ENCODE measurements around the gene CRPPA. TPM values are rescaled to one million over a fixed set of nuclear protein-coding genes. Genes with fewer than 3 reads are reported as not detected.

Gene CRPPA
- total and polyA plus RNA-seq, 2 experiments from 2014 or later = 1.8 TPM

GRCh38 chr7:16438988-16439387, 17.6 kb upstream of the CRPPA start:
- Histone ChIP-seq H2AFZ (no peak overlapping the region), H3K4me2 (ENCODE audit: unreplicated experiment) (no peak overlapping the region), H3K4me1 (ENCODE audit: insufficient read depth) (no peaks in the 10 kb centered on the region), H3K27ac (no peak overlapping the region), H4K20me1 (ENCODE audit: insufficient read depth) (no peaks in the 10 kb centered on the region), H3K4me3 (no peak overlapping the region), H3K79me2 (ENCODE audit: insufficient read depth) (no peaks in the 10 kb centered on the region), H3K9ac (no peak overlapping the region), H3F3A (ENCODE audit: insufficient read depth) (no peaks in the 10 kb centered on the region), H3K36me3 (ENCODE audit: low read depth) (no peaks in the 10 kb centered on the region), H3K27me3 (replicated peaks; ENCODE audit: insufficient read depth) (no peaks in the 10 kb centered on the region), H3K9me3 (ENCODE audit: low read depth) (no peaks in the 10 kb centered on the region), H3K9me2 (ENCODE audit: insufficient read depth) (no peaks in the 10 kb centered on the region)
- DNase-seq = no peak
- in situ Hi-C loops (cut with MboI) = no loop called here
- TF ChIP-seq EZH2 (IDR thresholded peaks at IDR 0.05; ENCODE audit: insufficient read depth, poor library complexity, severe bottlenecking) = no peak
- TF ChIP-seq EZH2phosphoT487 (IDR thresholded peaks at IDR 0.05; ENCODE audit: insufficient read depth, low read depth) = no peak

- no peaks in the 10 kb centered on the region for H3K4me1 ChIP-seq (ENCODE audit: insufficient read depth)
- no peaks in the 10 kb centered on the region for H3K36me3 ChIP-seq (ENCODE audit: low read depth)
- H3K9me3 ChIP-seq (ENCODE audit: low read depth) = no peaks in the 10 kb centered on the region
- H3K9ac ChIP-seq = no peak overlapping the region
- TF ChIP-seq EZH2phosphoT487 (IDR thresholded peaks at IDR 0.05; ENCODE audit: insufficient read depth, low read depth) = no peak
- 62 to 71% methylated on average over 2 of the region's 2 CpGs for WGBS, 2 experiments (ENCODE audit: low coverage in 1 of 2, low lambda C conversion rate in 2 of 2, missing lambda C conversion rate in 2 of 2)
- no peaks in the 10 kb centered on the region for H4K20me1 ChIP-seq (ENCODE audit: insufficient read depth)
- no peak overlapping the region for H2AFZ ChIP-seq
- no peaks in the 10 kb centered on the region for H3F3A ChIP-seq (ENCODE audit: insufficient read depth)
- H3K4me3 ChIP-seq = no peak overlapping the region
- H3K27me3 ChIP-seq (replicated peaks; ENCODE audit: insufficient read depth) = no peaks in the 10 kb centered on the region
- H3K79me2 ChIP-seq (ENCODE audit: insufficient read depth) = no peaks in the 10 kb centered on the region
- DNase-seq = no peak
- H3K27ac ChIP-seq = no peak overlapping the region
- no peaks in the 10 kb centered on the region for H3K9me2 ChIP-seq (ENCODE audit: insufficient read depth)
- H3K4me2 ChIP-seq (ENCODE audit: unreplicated experiment) = no peak overlapping the region
- in situ Hi-C loops (cut with MboI) = no loop called here
These were observed 15.0 kb upstream of the CRPPA start for GRCh38 chr7:16436306-16436705.

DNA sequence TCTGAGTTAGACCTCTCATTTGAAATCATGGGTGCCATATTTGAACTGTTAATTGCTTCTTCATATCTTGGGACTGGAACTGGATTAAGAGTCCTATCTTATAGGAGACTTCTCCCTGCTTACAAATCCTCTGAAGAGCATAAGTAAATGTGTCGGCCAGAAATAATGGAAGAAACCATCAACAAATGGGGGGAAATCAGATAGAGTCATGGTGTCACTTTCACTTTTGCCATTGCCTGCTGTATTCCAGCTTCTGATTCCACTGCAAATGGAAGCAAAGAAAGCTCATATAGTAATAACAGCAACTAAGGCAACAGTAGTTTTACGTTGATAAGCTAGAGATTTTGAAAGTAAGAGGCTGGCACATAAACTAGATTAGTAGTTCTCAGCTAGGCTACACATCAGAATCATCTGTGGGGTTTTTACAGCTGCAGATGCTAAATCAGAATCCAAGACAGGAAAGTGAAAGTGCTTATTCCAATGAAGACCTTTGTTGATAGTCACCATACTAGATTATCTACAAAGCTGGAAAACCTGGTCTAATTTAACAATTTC, 12.3 kb upstream of the CRPPA start:
- DNase-seq = no peak
- H3K9me3 ChIP-seq (ENCODE audit: low read depth) = no peaks in the 10 kb centered on the region
- H3F3A ChIP-seq (ENCODE audit: insufficient read depth) = peaks cover 9% of the 10 kb centered on the region
- no peaks in the 10 kb centered on the region for H4K20me1 ChIP-seq (ENCODE audit: insufficient read depth)
- peak overlapping the region; percentile 30 for H2AFZ ChIP-seq
- 62 to 70% methylated on average over 2 of the region's 2 CpGs for WGBS, 2 experiments (ENCODE audit: low coverage in 1 of 2, low lambda C conversion rate in 2 of 2, missing lambda C conversion rate in 2 of 2)
- in situ Hi-C loops (cut with MboI) = no loop called here
- H3K4me1 ChIP-seq (ENCODE audit: insufficient read depth) = peaks cover 16% of the 10 kb centered on the region
- H3K27ac ChIP-seq = no peak overlapping the region
- H3K4me2 ChIP-seq (ENCODE audit: unreplicated experiment) = no peak overlapping the region
- no peaks in the 10 kb centered on the region for H3K79me2 ChIP-seq (ENCODE audit: insufficient read depth)
- H3K36me3 ChIP-seq (ENCODE audit: low read depth) = no peaks in the 10 kb centered on the region
- H3K27me3 ChIP-seq (replicated peaks; ENCODE audit: insufficient read depth) = no peaks in the 10 kb centered on the region
- H3K4me3 ChIP-seq = no peak overlapping the region
- TF ChIP-seq EZH2 (IDR thresholded peaks at IDR 0.05; ENCODE audit: insufficient read depth, poor library complexity, severe bottlenecking) = no peak
- no peak for TF ChIP-seq EZH2phosphoT487 (IDR thresholded peaks at IDR 0.05; ENCODE audit: insufficient read depth, low read depth)
- H3K9me2 ChIP-seq (ENCODE audit: insufficient read depth) = no peaks in the 10 kb centered on the region
- no peak overlapping the region for H3K9ac ChIP-seq

DNA sequence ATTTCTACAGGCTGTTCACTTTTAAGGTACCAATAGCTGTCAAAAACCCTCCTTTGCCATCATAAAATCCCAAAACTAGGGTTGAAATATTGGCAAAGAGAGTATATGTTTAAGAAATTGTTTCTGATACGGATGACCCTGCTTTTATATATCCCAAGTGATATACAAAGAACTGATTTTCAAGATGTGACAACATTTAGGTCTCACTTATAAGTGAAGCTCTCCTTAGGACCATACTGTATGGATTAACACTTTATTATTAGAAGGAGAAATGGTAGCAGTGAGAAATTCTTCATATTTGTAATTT, 11.0 kb upstream of the CRPPA start:
- H3K9me3 ChIP-seq (ENCODE audit: low read depth) = no peaks in the 10 kb centered on the region
- H4K20me1 ChIP-seq (ENCODE audit: insufficient read depth) = no peaks in the 10 kb centered on the region
- H3F3A ChIP-seq (ENCODE audit: insufficient read depth) = peaks cover 15% of the 10 kb centered on the region
- no peak overlapping the region for H3K9ac ChIP-seq
- no peak overlapping the region for H3K4me3 ChIP-seq
- no peak overlapping the region for H3K4me2 ChIP-seq (ENCODE audit: unreplicated experiment)
- DNase-seq = no peak
- no peaks in the 10 kb centered on the region for H3K79me2 ChIP-seq (ENCODE audit: insufficient read depth)
- in situ Hi-C loops (cut with MboI) = no loop called here
- WGBS, 2 experiments (ENCODE audit: low coverage in 1 of 2, low lambda C conversion rate in 2 of 2, missing lambda C conversion rate in 2 of 2) = 62 to 65% methylated on average over 1 of the region's 1 CpG
- no peaks in the 10 kb centered on the region for H3K27me3 ChIP-seq (replicated peaks; ENCODE audit: insufficient read depth)
- peaks cover 22% of the 10 kb centered on the region for H3K4me1 ChIP-seq (ENCODE audit: insufficient read depth)
- no peak overlapping the region for H2AFZ ChIP-seq
- no peaks in the 10 kb centered on the region for H3K36me3 ChIP-seq (ENCODE audit: low read depth)
- no peaks in the 10 kb centered on the region for H3K9me2 ChIP-seq (ENCODE audit: insufficient read depth)
- TF ChIP-seq EZH2 (IDR thresholded peaks at IDR 0.05; ENCODE audit: insufficient read depth, poor library complexity, severe bottlenecking) = no peak
- no peak for TF ChIP-seq EZH2phosphoT487 (IDR thresholded peaks at IDR 0.05; ENCODE audit: insufficient read depth, low read depth)
- H3K27ac ChIP-seq = no peak overlapping the region
